Mammary epithelial cell (primary cell): ENCODE measurements around the gene C1QTNF2.

Source experiments
- CTCF ChIP-seq, 2 donors: IDR thresholded peaks in 1 of 2; conservative IDR thresholded peaks in 1 of 2; 2 replicates each; pipeline ENCODE4 v1.5.1; 2011 to 2012; ENCODE audit warnings: inconsistent platforms in 2 of 2, low read length in 2 of 2, mild to moderate bottlenecking in 2 of 2, control low read depth in 1 of 2, low read depth in 1 of 2; ENCODE audit not compliant: insufficient read depth in 1 of 2; ENCODE audit errors: extremely low read depth in 1 of 2
- EZH2 ChIP-seq: IDR thresholded peaks from 2 replicates; pipeline ENCODE4 v1.6.1; 2012; ENCODE audit warnings: low read length, inconsistent platforms, borderline replicate concordance

GRCh38 chr5:160339406-160340130 is 30.9 kb downstream of the C1QTNF2 start:
- TF ChIP-seq CTCF (conservative IDR thresholded peaks at IDR 0.05 in 1 of 2, IDR thresholded peaks at IDR 0.05 in 1 of 2; ENCODE audit: extremely low read depth in 1 of 2, insufficient read depth in 1 of 2, low read depth in 1 of 2, low read length in 2 of 2) (no peak), EZH2 (no peak)
